HEK293 (cell line): Measurements from ENCODE around the gene MOB3C.

Source experiments
- CTCF ChIA-PET: fragments of 350-600 bp; formaldehyde crosslinking; extraction: SDS; loops from one replicate; lab custom pipeline; 2021; ENCODE audit warnings: antibody characterized with exemption; lab: Yijun Ruan, JAX
- POLR2A ChIA-PET: fragments of 300-600 bp; formaldehyde crosslinking; extraction: SDS; loops from one replicate; lab custom pipeline; 2020; ENCODE audit warnings: antibody characterized with exemption, inconsistent platforms; lab: Yijun Ruan, JAX
- H3K27ac ChIP-seq: fragments of 200-500 bp; sonication (Bioruptor generic); 2 replicates; pipeline ENCODE4 v1.5.1; 2014; ENCODE audit warnings: low read depth, low read length, control low read depth, inconsistent platforms; ENCODE audit errors: extremely low read depth
- H3K36me3 ChIP-seq, 2 experiments: fragments of 200-500 bp in 1 of 2; sonication (Bioruptor generic) in 1 of 2; 1 replicate in 1 of 2; 2 replicates in 1 of 2; pipeline ENCODE4 v1.5.1; 2014 to 2017; ENCODE audit warnings: inconsistent platforms in 2 of 2, low read length in 2 of 2; ENCODE audit not compliant: control insufficient read depth in 2 of 2, insufficient read depth in 1 of 2
- H3K4me1 ChIP-seq: fragments of 200-500 bp; sonication (Bioruptor generic); 2 replicates; pipeline ENCODE4 v1.5.1; 2014; ENCODE audit warnings: mild to moderate bottlenecking, low read length, inconsistent platforms; ENCODE audit not compliant: control insufficient read depth, insufficient read depth
- H3K4me3 ChIP-seq: 2 replicates; pipeline ENCODE4 v1.5.1; 2011; ENCODE audit warnings: low read depth, mild to moderate bottlenecking, control low read depth, low read length, moderate library complexity
- H3K9me3 ChIP-seq: fragments of 200-500 bp; sonication (Bioruptor generic); 2 replicates; pipeline ENCODE4 v1.5.1; 2014; ENCODE audit warnings: low read depth, low read length, inconsistent platforms; ENCODE audit not compliant: control insufficient read depth, insufficient read depth
- BCL11A ChIP-seq: fragments of 450-650 bp; formaldehyde crosslinking; IDR thresholded peaks from 2 replicates; pipeline ENCODE4 v1.5.1; 2016; ENCODE audit warnings: low read depth, missing biosample characterization, missing genetic modification characterization
- BCL6B ChIP-seq: fragments of 450-650 bp; formaldehyde crosslinking; IDR thresholded peaks from 2 replicates; pipeline ENCODE4 v1.5.1; 2017; ENCODE audit warnings: missing biosample characterization, missing genetic modification characterization
- HOXA7 ChIP-seq: sonication (generic); formaldehyde crosslinking; IDR thresholded peaks from 2 replicates; pipeline ENCODE4 v1.8.1; 2022; ENCODE audit warnings: missing genetic modification reagents, borderline replicate concordance
- IKZF3 ChIP-seq: fragments of 450-650 bp; IDR thresholded peaks from 2 replicates; pipeline ENCODE4 v1.5.0; 2018; ENCODE audit warnings: missing biosample characterization, mild to moderate bottlenecking, missing genetic modification characterization, moderate library complexity
- KLF17 ChIP-seq: fragments of 450-650 bp; formaldehyde crosslinking; IDR thresholded peaks from 2 replicates; pipeline ENCODE4 v1.5.1; 2016; ENCODE audit warnings: missing biosample characterization, missing genetic modification characterization
- KLF7 ChIP-seq: fragments of 450-650 bp; formaldehyde crosslinking; IDR thresholded peaks from 2 replicates; pipeline ENCODE4 v1.5.1; 2016; ENCODE audit warnings: missing biosample characterization, missing genetic modification characterization, borderline replicate concordance
- MEIS1 ChIP-seq: sonication (generic); formaldehyde crosslinking; IDR thresholded peaks from 2 replicates; pipeline ENCODE4 v1.8.1; 2022; ENCODE audit warnings: missing genetic modification reagents, mild to moderate bottlenecking, borderline replicate concordance
- MYNN ChIP-seq: fragments of 450-650 bp; formaldehyde crosslinking; IDR thresholded peaks from 2 replicates; pipeline ENCODE4 v1.5.1; 2016; ENCODE audit warnings: missing biosample characterization, missing genetic modification characterization, borderline replicate concordance
- MZF1 ChIP-seq: fragments of 450-650 bp; formaldehyde crosslinking; IDR thresholded peaks from 2 replicates; pipeline ENCODE4 v1.5.1; 2017; ENCODE audit warnings: missing biosample characterization, missing genetic modification characterization, borderline replicate concordance
- PRDM1 ChIP-seq: fragments of 450-650 bp; formaldehyde crosslinking; IDR thresholded peaks from 2 replicates; pipeline ENCODE4; 2016; ENCODE audit warnings: missing biosample characterization, missing genetic modification characterization
- SCRT1 ChIP-seq: fragments of 450-650 bp; formaldehyde crosslinking; IDR thresholded peaks from 2 replicates; pipeline ENCODE4 v1.5.1; 2016; ENCODE audit warnings: missing biosample characterization, missing genetic modification characterization, borderline replicate concordance
- SP2 ChIP-seq: fragments of 450-650 bp; formaldehyde crosslinking; IDR thresholded peaks from 2 replicates; pipeline ENCODE4 v1.5.1; 2016; ENCODE audit warnings: missing biosample characterization, missing genetic modification characterization
- ZBTB48 ChIP-seq: fragments of 450-650 bp; formaldehyde crosslinking; IDR thresholded peaks from 2 replicates; pipeline ENCODE4 v1.5.1; 2016; ENCODE audit warnings: missing biosample characterization, missing genetic modification characterization
- ZNF133 ChIP-seq: fragments of 450-650 bp; formaldehyde crosslinking; IDR thresholded peaks from 2 replicates; pipeline ENCODE4 v1.5.1; 2016; ENCODE audit warnings: missing biosample characterization, missing genetic modification characterization
- ZNF2 ChIP-seq: fragments of 450-650 bp; formaldehyde crosslinking; IDR thresholded peaks from 2 replicates; pipeline ENCODE4 v1.5.1; 2016; ENCODE audit warnings: missing biosample characterization, missing genetic modification characterization
- ZNF221 ChIP-seq: fragments of 450-650 bp; formaldehyde crosslinking; IDR thresholded peaks from 2 replicates; pipeline ENCODE4 v1.5.1; 2017; ENCODE audit warnings: missing biosample characterization, missing genetic modification characterization, borderline replicate concordance
- ZNF302 ChIP-seq: fragments of 450-650 bp; formaldehyde crosslinking; IDR thresholded peaks from 2 replicates; pipeline ENCODE4 v1.5.1; 2016; ENCODE audit warnings: missing biosample characterization, missing genetic modification characterization, low read depth
- ZNF433 ChIP-seq: fragments of 450-650 bp; formaldehyde crosslinking; IDR thresholded peaks from 2 replicates; pipeline ENCODE4 v1.5.1; 2016; ENCODE audit warnings: missing biosample characterization, missing genetic modification characterization, low read depth
- ZNF488 ChIP-seq: fragments of 450-650 bp; formaldehyde crosslinking; IDR thresholded peaks from 2 replicates; pipeline ENCODE4 v1.5.1; 2016; ENCODE audit warnings: missing biosample characterization, missing genetic modification characterization
- ZNF510 ChIP-seq: fragments of 450-650 bp; formaldehyde crosslinking; IDR thresholded peaks from 2 replicates; pipeline ENCODE4 v1.5.1; 2018; ENCODE audit warnings: mild to moderate bottlenecking, missing genetic modification characterization, missing biosample characterization; ENCODE audit not compliant: insufficient replicate concordance
- ZNF544 ChIP-seq: fragments of 450-650 bp; formaldehyde crosslinking; IDR thresholded peaks from 2 replicates; pipeline ENCODE4 v1.5.0; 2017; ENCODE audit warnings: missing biosample characterization, missing genetic modification characterization
- ZNF561 ChIP-seq: fragments of 450-650 bp; IDR thresholded peaks from 2 replicates; pipeline ENCODE4 v1.5.1; 2018; ENCODE audit warnings: missing biosample characterization, missing genetic modification characterization, borderline replicate concordance
- ZNF571 ChIP-seq: fragments of 450-650 bp; formaldehyde crosslinking; IDR thresholded peaks from 2 replicates; pipeline ENCODE4 v1.5.0; 2017; ENCODE audit warnings: missing biosample characterization, missing genetic modification characterization
- ZNF580 ChIP-seq: fragments of 450-650 bp; formaldehyde crosslinking; IDR thresholded peaks from 2 replicates; pipeline ENCODE4 v1.5.1; 2016; ENCODE audit warnings: missing biosample characterization, missing genetic modification characterization
- ZNF585B ChIP-seq: fragments of 450-650 bp; formaldehyde crosslinking; IDR thresholded peaks from 2 replicates; pipeline ENCODE4 v1.5.1; 2016; ENCODE audit warnings: missing biosample characterization, missing genetic modification characterization
- ZNF629 ChIP-seq: fragments of 450-650 bp; formaldehyde crosslinking; IDR thresholded peaks from 2 replicates; pipeline ENCODE4 v1.5.1; 2017; ENCODE audit warnings: missing biosample characterization, missing genetic modification characterization
- ZNF654 ChIP-seq: fragments of 450-650 bp; formaldehyde crosslinking; IDR thresholded peaks from 2 replicates; pipeline ENCODE4 v1.5.1; 2016; ENCODE audit warnings: low read depth, missing biosample characterization, missing genetic modification characterization
- ZNF670 ChIP-seq: fragments of 450-650 bp; formaldehyde crosslinking; IDR thresholded peaks from 2 replicates; pipeline ENCODE4 v1.5.1; 2016; ENCODE audit warnings: missing biosample characterization, missing genetic modification characterization, low read depth
- ZNF692 ChIP-seq: fragments of 450-650 bp; formaldehyde crosslinking; IDR thresholded peaks from 2 replicates; pipeline ENCODE4 v1.5.1; 2016; ENCODE audit warnings: missing biosample characterization, missing genetic modification characterization
- ZNF776 ChIP-seq: fragments of 450-650 bp; formaldehyde crosslinking; IDR thresholded peaks from 2 replicates; pipeline ENCODE4 v1.5.0; 2017; ENCODE audit warnings: missing biosample characterization, missing genetic modification characterization, borderline replicate concordance
- ZSCAN18 ChIP-seq: fragments of 450-650 bp; formaldehyde crosslinking; IDR thresholded peaks from 2 replicates; pipeline ENCODE4 v1.5.1; 2016; ENCODE audit warnings: missing biosample characterization, missing genetic modification characterization
- ZXDB ChIP-seq: fragments of 450-650 bp; formaldehyde crosslinking; IDR thresholded peaks from 2 replicates; pipeline ENCODE4 v1.5.1; 2016; ENCODE audit warnings: missing biosample characterization, missing genetic modification characterization

Gene MOB3C

GRCh38 chr1:46562498-46562897, 54.1 kb downstream of the MOB3C start:
- CTCF ChIA-PET = interaction anchor here (0.6 kb wide), 1 partner anchor 162 kb away, joined by 3 read pairs; no protein-coding TSS in a partner anchor
- H3K9me3 ChIP-seq = no peaks in the 10 kb centered on the region
- no peak overlapping the region for H3K4me3 ChIP-seq
- no peaks in the 10 kb centered on the region for H3K4me1 ChIP-seq
- TF ChIP-seq MYNN = no peak
- no peak for TF ChIP-seq IKZF3 (tag by site-specific recombination)
- TF ChIP-seq ZNF2 (tag by site-specific recombination) = no peak
- no peak for TF ChIP-seq KLF17
- TF ChIP-seq ZNF585B = no peak
- no peak for TF ChIP-seq ZNF692 (tag by site-specific recombination)
- TF ChIP-seq ZNF561 = no peak
- TF ChIP-seq BCL11A (tag by site-specific recombination) = no peak
- no peak for TF ChIP-seq ZNF776 (tag by site-specific recombination)
- no peak for TF ChIP-seq HOXA7
- no peak for TF ChIP-seq ZXDB (tag by site-specific recombination)
- no peak for TF ChIP-seq SCRT1 (tag by site-specific recombination)
- no peak for TF ChIP-seq ZNF510 (tag by site-specific recombination)
- TF ChIP-seq ZNF580 (tag by site-specific recombination) = no peak
- no peak for TF ChIP-seq ZNF302 (tag by site-specific recombination)
- no peak overlapping the region for H3K27ac ChIP-seq
- POLR2A ChIA-PET = no interaction called here
- peaks cover 0 to 85% of the 10 kb centered on the region in 2 experiments; a peak in 1 of 3 replicates for H3K36me3 ChIP-seq

- POLR2A ChIA-PET = no interaction called here
- no peak for TF ChIP-seq ZNF629 (tag by site-specific recombination)
- TF ChIP-seq ZBTB48 (tag by site-specific recombination) = no peak
- no peak for TF ChIP-seq ZNF544 (tag by site-specific recombination)
- TF ChIP-seq ZNF221 = no peak
- no peak for TF ChIP-seq MZF1
- TF ChIP-seq ZNF488 (tag by site-specific recombination) = no peak
- TF ChIP-seq ZNF133 (tag by site-specific recombination) = no peak
- no peak for TF ChIP-seq PRDM1 (tag by site-specific recombination)
- TF ChIP-seq KLF7 = no peak
- no peak for TF ChIP-seq BCL6B (tag by site-specific recombination)
- no peak for TF ChIP-seq ZNF654 (tag by site-specific recombination)
- TF ChIP-seq ZNF670 (tag by site-specific recombination) = no peak
- no peak for TF ChIP-seq ZNF571
- TF ChIP-seq MEIS1 (CRISPR knock-in tag) = no peak
- no peak for TF ChIP-seq ZNF433 (tag by site-specific recombination)
- TF ChIP-seq SP2 (tag by site-specific recombination) = no peak
- no peak for TF ChIP-seq ZSCAN18
These were observed 57.6 kb downstream of the MOB3C start for GRCh38 chr1:46558966-46559365.

More at GRCh38 chr1:46558966-46559365, 57.6 kb downstream of the MOB3C start:
- Histone ChIP-seq H3K36me3 (peaks cover 0 to 54% of the 10 kb centered on the region in 2 experiments; a peak in 1 of 3 replicates), H3K9me3 (no peaks in the 10 kb centered on the region), H3K4me3 (no peak overlapping the region), H3K27ac (no peak overlapping the region), H3K4me1 (no peaks in the 10 kb centered on the region)
- CTCF ChIA-PET = interaction anchor here (0.6 kb wide), 1 partner anchor 9 kb away, joined by 4 read pairs; no protein-coding TSS in a partner anchor
